NOMO-1 (cell line): Measurements from ENCODE around the gene RSL24D1.

Experiments
- DNase-seq, 2 experiments: peaks; one replicate each; lab custom pipeline; 2025; ENCODE audit not compliant: unreplicated experiment in 2 of 2; lab: John Stamatoyannopoulos, UW

The RSL24D1 gene

GRCh38 chr15:55196458-55197361, at the start of gene RSL24D1:
Gene RSL24D1 (minus strand): TSS chr15:55196941. CDS start chr15:55196890, 51 bp downstream.
- DNase-seq = peak; percentile 94 to 96

- DNase-seq = no peak
Measured at GRCh38 chr15:55245059-55245458, 48.3 kb upstream of the RSL24D1 start.

GRCh38 chr15:55241891-55242290, 45.1 kb upstream of the RSL24D1 start:
- DNase-seq = no peak

GRCh38 chr15:55241186-55241585, 44.4 kb upstream of the RSL24D1 start:
- no peak for DNase-seq

- no peak for DNase-seq
Measured at GRCh38 chr15:55240125-55240760, 43.5 kb upstream of the RSL24D1 start.

- no peak for DNase-seq
Measured at GRCh38 chr15:55239440-55240124, 42.8 kb upstream of the RSL24D1 start.

- no peak for DNase-seq
Measured at GRCh38 chr15:55238877-55239276, 42.1 kb upstream of the RSL24D1 start.

GRCh38 chr15:55237219-55238130, 40.7 kb upstream of the RSL24D1 start:
- DNase-seq = no peak

GRCh38 chr15:55235546-55236036, 38.9 kb upstream of the RSL24D1 start:
- no peak for DNase-seq

GRCh38 chr15:55234800-55235104, 38.0 kb upstream of the RSL24D1 start:
- no peak for DNase-seq

GRCh38 chr15:55234104-55234799, 37.5 kb upstream of the RSL24D1 start:
- DNase-seq = no peak

GRCh38 chr15:55231455-55231854, 34.7 kb upstream of the RSL24D1 start:
- no peak for DNase-seq

- no peak for DNase-seq
Measured at GRCh38 chr15:55230953-55231352, 34.2 kb upstream of the RSL24D1 start.

- DNase-seq = no peak
Measured at GRCh38 chr15:55230051-55230670, 33.4 kb upstream of the RSL24D1 start.

- DNase-seq = no peak
Measured at GRCh38 chr15:55226127-55226526, 29.4 kb upstream of the RSL24D1 start.

GRCh38 chr15:55224892-55225291, 28.2 kb upstream of the RSL24D1 start:
- peak; percentile 61 to 85 for DNase-seq

- peak; percentile 86 to 90 for DNase-seq
Measured at GRCh38 chr15:55222588-55222987, 25.8 kb upstream of the RSL24D1 start.

- peak; percentile 81 to 99 for DNase-seq
Measured at GRCh38 chr15:55221090-55222011, 24.6 kb upstream of the RSL24D1 start.
